ENCODE results near the gene EIF3A.

EIF3A gene

DNA sequence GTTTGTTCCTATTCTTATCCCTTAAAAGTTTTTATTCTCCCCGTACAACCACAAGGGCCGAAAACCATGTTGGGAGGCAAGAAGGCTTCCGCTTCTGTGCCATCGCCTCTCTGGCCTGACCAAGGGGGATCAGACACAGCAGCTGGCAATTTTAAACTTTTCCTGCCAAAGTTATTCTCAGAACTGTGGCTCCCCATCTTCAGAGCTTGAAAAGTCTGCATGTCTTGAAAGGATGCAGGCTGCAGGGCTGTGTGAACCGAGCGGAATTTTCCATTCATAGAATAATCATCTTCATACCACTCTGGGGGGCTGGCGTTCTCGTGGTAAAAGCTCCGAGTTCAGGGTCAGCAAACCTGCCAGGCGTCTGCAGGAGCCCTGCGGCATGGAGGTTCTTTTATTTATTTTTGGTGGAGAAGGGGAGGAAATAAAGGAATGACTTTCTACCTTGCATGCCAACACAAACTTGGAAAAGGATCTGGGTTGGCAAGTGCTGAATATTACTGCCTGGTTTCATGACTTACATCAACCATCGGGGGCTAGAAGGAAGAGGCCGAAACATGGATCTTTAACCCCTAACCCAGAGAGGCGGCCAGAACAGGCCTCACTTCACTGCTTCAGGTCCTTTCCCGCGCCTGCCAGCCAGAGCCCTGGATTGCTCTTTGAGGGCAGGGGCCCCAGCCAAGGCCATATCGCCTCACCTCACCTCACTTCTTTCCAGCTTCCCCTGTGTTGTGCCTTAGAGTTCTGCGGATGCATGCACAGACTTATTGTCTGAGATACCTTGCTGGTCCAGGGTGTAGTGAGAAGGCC is 54.1 kb downstream of the EIF3A start:
- TF ChIP-seq ARNT (IDR thresholded peaks at IDR 0.05) = no peak
- no peak for TF ChIP-seq LEF1 (IDR thresholded peaks at IDR 0.05; ENCODE audit: borderline replicate concordance)
- TF ChIP-seq BHLHE40 (IDR thresholded peaks at IDR 0.05; ENCODE audit: borderline replicate concordance) = no peak
- no peak for TF ChIP-seq NFRKB (IDR thresholded peaks at IDR 0.05)
- TF ChIP-seq CTBP1 (IDR thresholded peaks at IDR 0.05; ENCODE audit: borderline replicate concordance) = no peak
- no peak for TF ChIP-seq TARDBP (IDR thresholded peaks at IDR 0.05)
- TF ChIP-seq ZNF384 (IDR thresholded peaks at IDR 0.05) = no peak
- TF ChIP-seq, protein P1, sequence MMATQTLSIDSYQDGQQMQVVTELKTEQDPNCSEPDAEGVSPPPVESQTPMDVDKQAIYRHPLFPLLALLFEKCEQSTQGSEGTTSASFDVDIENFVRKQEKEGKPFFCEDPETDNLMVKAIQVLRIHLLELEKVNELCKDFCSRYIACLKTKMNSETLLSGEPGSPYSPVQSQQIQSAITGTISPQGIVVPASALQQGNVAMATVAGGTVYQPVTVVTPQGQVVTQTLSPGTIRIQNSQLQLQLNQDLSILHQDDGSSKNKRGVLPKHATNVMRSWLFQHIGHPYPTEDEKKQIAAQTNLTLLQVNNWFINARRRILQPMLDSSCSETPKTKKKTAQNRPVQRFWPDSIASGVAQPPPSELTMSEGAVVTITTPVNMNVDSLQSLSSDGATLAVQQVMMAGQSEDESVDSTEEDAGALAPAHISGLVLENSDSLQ (IDR thresholded peaks at IDR 0.05) = no peak
- no peak for TF ChIP-seq ELF4 (IDR thresholded peaks at IDR 0.05)
- no peak for TF ChIP-seq FOXA1 (IDR thresholded peaks at IDR 0.05)
- no peak for TF ChIP-seq FOXK2 (IDR thresholded peaks at IDR 0.05)
- TF ChIP-seq HDGF (IDR thresholded peaks at IDR 0.05; ENCODE audit: borderline replicate concordance) = no peak
- TF ChIP-seq L3MBTL2 (conservative IDR thresholded peaks at IDR 0.05) = no peak
- no peak for TF ChIP-seq SUZ12 (IDR thresholded peaks at IDR 0.05)
- TF ChIP-seq FOXM1 (IDR thresholded peaks at IDR 0.05; ENCODE audit: borderline replicate concordance) = no peak
- TF ChIP-seq SP1 (IDR thresholded peaks at IDR 0.05) = no peak
- DNase-seq (ENCODE audit: extremely low spot score) = no peak
- POLR2A ChIA-PET = no interaction called here
- CTCF ChIA-PET = no interaction called here

DNA sequence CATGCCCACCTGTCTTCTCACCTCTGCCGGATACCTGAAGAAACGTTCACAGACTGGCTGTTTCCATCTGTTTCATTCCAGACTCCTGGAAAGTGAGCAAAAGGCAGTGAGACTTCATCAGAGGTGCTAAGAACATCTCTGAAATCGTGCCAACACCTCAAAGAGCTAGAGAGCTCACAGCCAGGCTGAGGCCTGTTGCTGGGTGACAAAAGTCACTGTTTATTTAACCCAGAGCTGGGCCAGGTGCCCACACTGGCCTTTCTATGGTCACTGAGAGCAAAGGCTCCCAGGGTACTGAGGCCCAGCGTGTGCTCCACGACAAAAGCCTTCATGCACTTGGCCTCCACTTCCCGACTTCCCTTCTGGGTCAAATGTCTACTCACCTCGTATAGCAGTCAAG is 54.8 kb downstream of the EIF3A start:
- ChIA-PET POLR2A (no interaction called here), CTCF (no interaction called here)
- no peak for TF ChIP-seq ZNF384 (IDR thresholded peaks at IDR 0.05)
- TF ChIP-seq FOXM1 (IDR thresholded peaks at IDR 0.05; ENCODE audit: borderline replicate concordance) = no peak
- no peak for TF ChIP-seq CTBP1 (IDR thresholded peaks at IDR 0.05; ENCODE audit: borderline replicate concordance)
- no peak for TF ChIP-seq FOXA1 (IDR thresholded peaks at IDR 0.05)
- TF ChIP-seq L3MBTL2 (conservative IDR thresholded peaks at IDR 0.05) = no peak
- TF ChIP-seq, protein P1 (IDR thresholded peaks at IDR 0.05) = no peak
- TF ChIP-seq ELF4 (IDR thresholded peaks at IDR 0.05) = no peak
- no peak for TF ChIP-seq SP1 (IDR thresholded peaks at IDR 0.05)
- TF ChIP-seq FOXK2 (IDR thresholded peaks at IDR 0.05) = no peak
- TF ChIP-seq NFRKB (IDR thresholded peaks at IDR 0.05) = no peak
- no peak for TF ChIP-seq ARNT (IDR thresholded peaks at IDR 0.05)
- no peak for DNase-seq (ENCODE audit: extremely low spot score)

DNA sequence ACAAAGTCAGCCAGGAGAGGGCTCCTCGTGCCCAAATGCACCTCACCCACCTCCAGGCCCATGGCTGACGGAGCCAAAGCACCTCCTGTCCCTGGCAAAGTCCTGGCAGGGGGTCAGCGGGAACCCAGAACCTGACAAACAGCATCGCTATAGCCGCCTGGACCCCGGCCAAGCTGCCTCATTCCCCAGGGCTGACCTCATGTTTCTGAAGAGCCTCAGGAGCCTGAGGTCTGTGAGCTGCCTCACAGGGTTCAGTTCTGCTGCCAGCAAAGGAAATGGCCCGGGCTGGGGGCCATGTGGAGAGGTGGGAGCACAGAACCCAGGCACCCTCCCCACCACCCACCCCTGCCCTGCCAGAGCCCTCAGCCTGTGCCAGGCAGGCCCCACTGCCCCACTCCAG is 55.3 kb downstream of the EIF3A start:
- no peak for DNase-seq (ENCODE audit: extremely low spot score)
- CTCF ChIA-PET = no interaction called here
- POLR2A ChIA-PET = no interaction called here
- no peak for TF ChIP-seq SP1 (IDR thresholded peaks at IDR 0.05)
- no peak for TF ChIP-seq NFRKB (IDR thresholded peaks at IDR 0.05)
- TF ChIP-seq TARDBP (IDR thresholded peaks at IDR 0.05) = no peak
- TF ChIP-seq ZNF384 (IDR thresholded peaks at IDR 0.05) = no peak
- no peak for TF ChIP-seq BHLHE40 (IDR thresholded peaks at IDR 0.05; ENCODE audit: borderline replicate concordance)
- TF ChIP-seq L3MBTL2 (conservative IDR thresholded peaks at IDR 0.05) = no peak
- no peak for TF ChIP-seq HDGF (IDR thresholded peaks at IDR 0.05; ENCODE audit: borderline replicate concordance)
- TF ChIP-seq, protein P1 (IDR thresholded peaks at IDR 0.05) = no peak
- TF ChIP-seq SUZ12 (IDR thresholded peaks at IDR 0.05) = no peak
- no peak for TF ChIP-seq FOXA1 (IDR thresholded peaks at IDR 0.05)
- TF ChIP-seq FOXM1 (IDR thresholded peaks at IDR 0.05; ENCODE audit: borderline replicate concordance) = no peak
- TF ChIP-seq FOXK2 (IDR thresholded peaks at IDR 0.05) = no peak
- no peak for TF ChIP-seq CTBP1 (IDR thresholded peaks at IDR 0.05; ENCODE audit: borderline replicate concordance)
- TF ChIP-seq LEF1 (IDR thresholded peaks at IDR 0.05; ENCODE audit: borderline replicate concordance) = no peak
- no peak for TF ChIP-seq ARNT (IDR thresholded peaks at IDR 0.05)

DNA sequence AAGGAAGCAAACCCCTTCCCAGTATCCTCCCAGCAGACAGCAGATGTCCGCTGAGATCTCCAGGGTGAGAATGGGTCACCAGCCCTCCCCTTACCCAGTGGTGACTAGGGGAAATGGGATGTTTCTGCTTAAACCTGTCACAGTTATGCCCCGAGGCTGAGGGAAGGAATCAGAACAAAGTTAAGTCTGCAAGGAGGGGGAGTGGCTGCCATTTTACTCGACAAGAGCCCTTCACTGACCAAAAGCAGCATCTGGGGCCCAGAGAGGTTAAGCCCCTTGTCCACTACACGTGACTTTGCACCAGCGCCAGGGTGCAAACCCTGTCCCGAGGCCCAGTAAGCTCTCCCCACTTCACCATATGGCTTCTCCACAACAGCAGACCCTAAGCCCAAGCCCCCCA is 55.7 kb downstream of the EIF3A start:
- CTCF ChIA-PET = interaction anchor here (0.6 kb wide), 1 partner anchor 15 kb away, joined by 3 read pairs; no protein-coding TSS in a partner anchor
- TF ChIP-seq LEF1 (IDR thresholded peaks at IDR 0.05; ENCODE audit: borderline replicate concordance) = no peak
- POLR2A ChIA-PET = no interaction called here
- no peak for DNase-seq (ENCODE audit: extremely low spot score)

DNA sequence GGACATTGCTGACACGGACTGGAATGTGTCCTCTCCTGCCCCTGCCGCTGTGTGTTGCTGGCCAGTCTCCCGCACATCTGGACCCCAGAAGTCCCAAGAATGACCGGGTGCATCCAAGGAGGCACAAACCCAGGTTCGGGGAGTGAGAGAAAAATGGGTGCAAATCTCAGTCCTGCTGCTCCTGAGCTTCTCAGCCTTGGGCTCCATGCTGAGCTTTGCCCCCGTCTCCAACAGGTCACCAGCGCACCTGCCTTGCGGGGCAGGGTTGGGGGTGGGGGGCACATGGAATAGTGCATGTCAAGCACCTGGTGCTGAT is 57.1 kb downstream of the EIF3A start:
- DNase-seq (ENCODE audit: extremely low spot score) = no peak
- CTCF ChIA-PET = no interaction called here
- POLR2A ChIA-PET = no interaction called here
- TF ChIP-seq SP1 (IDR thresholded peaks at IDR 0.05) = no peak
- TF ChIP-seq BHLHE40 (IDR thresholded peaks at IDR 0.05; ENCODE audit: borderline replicate concordance) = no peak
- TF ChIP-seq HDGF (IDR thresholded peaks at IDR 0.05; ENCODE audit: borderline replicate concordance) = no peak
- no peak for TF ChIP-seq TARDBP (IDR thresholded peaks at IDR 0.05)
- TF ChIP-seq FOXK2 (IDR thresholded peaks at IDR 0.05) = no peak

DNA sequence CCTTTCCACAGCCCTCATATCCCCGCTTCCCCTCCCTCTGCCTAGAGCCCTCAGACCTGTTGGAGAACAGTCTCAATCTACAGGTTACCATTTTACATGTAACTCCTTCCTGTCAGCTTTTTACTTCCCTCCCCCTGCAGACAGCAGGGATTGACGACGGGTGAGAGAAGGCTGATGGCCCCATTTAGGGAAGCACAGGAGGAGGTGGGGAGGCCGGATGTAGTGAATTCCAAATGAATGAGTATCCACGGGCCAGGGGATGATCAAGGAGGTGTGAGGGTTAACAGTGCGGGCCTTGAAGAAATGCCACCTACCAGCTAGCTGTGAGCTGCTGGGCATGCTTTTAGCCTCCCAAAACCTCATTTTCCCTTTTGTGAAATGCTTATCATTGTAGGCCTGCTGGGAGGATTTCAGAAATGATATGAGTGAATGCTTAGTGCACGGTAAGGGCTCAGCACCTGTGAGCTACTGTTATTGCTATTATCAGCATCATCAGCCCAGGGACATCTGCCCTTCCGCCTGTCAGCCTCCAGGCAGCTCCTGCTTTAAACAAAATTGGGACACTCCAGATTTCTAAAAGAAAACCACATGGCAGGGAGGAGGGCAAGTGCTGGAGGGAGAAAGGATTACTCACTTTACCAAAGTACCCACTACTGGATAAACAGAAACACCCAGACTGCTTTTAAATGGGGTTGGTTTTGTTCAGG is 57.6 kb downstream of the EIF3A start:
- ChIA-PET POLR2A (no interaction called here), CTCF (no interaction called here)
- no peak for TF ChIP-seq FOXM1 (IDR thresholded peaks at IDR 0.05; ENCODE audit: borderline replicate concordance)
- TF ChIP-seq CTBP1 (IDR thresholded peaks at IDR 0.05; ENCODE audit: borderline replicate concordance) = no peak
- no peak for TF ChIP-seq NFRKB (IDR thresholded peaks at IDR 0.05)
- no peak for TF ChIP-seq ARNT (IDR thresholded peaks at IDR 0.05)
- DNase-seq (ENCODE audit: extremely low spot score) = no peak
